K562 (cell line): Measurements from ENCODE around the gene CSTPP1. TPM values are rescaled to one million over a fixed set of nuclear protein-coding genes. Genes with fewer than 3 reads are reported as not detected.

ENCODE experiments used
- ATAC-seq: fragments of 200-7000 bp; cut with Tn5 transposase; 3 replicates; pipeline ENCODE4 v1.9.1; 2020; ENCODE audit warnings: moderate library complexity
- BruUV-seq: library from RNA; stranded (reverse); fragments of 400-500 nt; replicated peaks from 2 replicates; lab custom pipeline; 2021; lab: Mats Ljungman, UMichigan
- CTCF ChIA-PET: fragments of 300-600 bp; formaldehyde crosslinking; extraction: SDS; loops from one replicate; lab custom pipeline; 2021; ENCODE audit warnings: low intra/inter-chr PET ratio; lab: Yijun Ruan, JAX
- POLR2A ChIA-PET: fragments of 300-600, 350-650 bp; sonication (Branson Sonifier 250); formaldehyde crosslinking; extraction: SDS; loops from one replicate; lab custom pipeline; 2021; ENCODE audit warnings: antibody characterized with exemption, inconsistent platforms; lab: Yijun Ruan, JAX
- DNase-seq, 4 experiments: peaks; one replicate each; pipeline versions ENCODE4 v3.0.0 to v3.0.0-alpha.2; 2011 to 2018; ENCODE audit warnings: low spot score in 3 of 4, mixed read lengths in 3 of 4; ENCODE audit errors: extremely low read depth in 1 of 4
- FAIRE-seq: peaks from 2 replicates; lab custom pipeline; 2011; peaks lifted over from hg19 to GRCh38; lab: Jason Lieb, UNC
- H2AFZ ChIP-seq: 2 replicates; pipeline ENCODE4 v1.6.0; 2011; ENCODE audit warnings: low read depth, low read length, control low read depth, inconsistent platforms
- H3K27ac ChIP-seq: fragments of 200-600 bp; 3 replicates; pipeline ENCODE4 v1.8.0; 2011; ENCODE audit warnings: low read depth, mild to moderate bottlenecking, control low read depth, inconsistent platforms, low read length, moderate library complexity, mixed read lengths; ENCODE audit errors: extremely low read depth
- H3K27me3 ChIP-seq, 2 experiments: fragments of 300-600 bp in 1 of 2; 2 replicates in 1 of 2; 3 replicates in 1 of 2; pipeline versions ENCODE4 v1.6.0 to v1.8.0; 2011; ENCODE audit warnings: inconsistent platforms in 2 of 2, low read length in 2 of 2, mild to moderate bottlenecking in 1 of 2, mixed read lengths in 1 of 2, moderate library complexity in 1 of 2; ENCODE audit not compliant: control insufficient read depth in 2 of 2, insufficient read depth in 2 of 2
- H3K36me3 ChIP-seq: fragments of 300-600 bp; 3 replicates; pipeline ENCODE4 v1.8.0; 2011; ENCODE audit warnings: mild to moderate bottlenecking, low read length, inconsistent platforms; ENCODE audit not compliant: control insufficient read depth, insufficient read depth
- H3K4me1 ChIP-seq, 2 experiments: fragments of 200-600 bp in 1 of 2; replicated peaks in 1 of 2; 2 replicates in 1 of 2; 3 replicates in 1 of 2; pipeline versions ENCODE4 v1.5.1 to v1.8.0; 2011; ENCODE audit warnings: inconsistent platforms in 2 of 2, low read length in 2 of 2, mild to moderate bottlenecking in 1 of 2, mixed read lengths in 1 of 2, moderate library complexity in 1 of 2; ENCODE audit not compliant: control insufficient read depth in 2 of 2, insufficient read depth in 2 of 2
- H3K4me2 ChIP-seq: 2 replicates; pipeline ENCODE4 v1.6.1; 2011; ENCODE audit warnings: low read length, control low read depth, inconsistent platforms, mixed read lengths; ENCODE audit not compliant: insufficient read depth
- H3K4me3 ChIP-seq: fragments of 200-600 bp; sonication (generic), shearing (Covaris generic); 2 replicates; pipeline ENCODE4 v1.5.1; 2016; ENCODE audit warnings: control low read depth, inconsistent platforms
- H3K79me2 ChIP-seq: fragments of 200-600 bp; 3 replicates; pipeline ENCODE4 v1.8.0; 2011; ENCODE audit warnings: low read length, inconsistent platforms; ENCODE audit not compliant: control insufficient read depth, insufficient read depth
- H3K9ac ChIP-seq, 2 experiments: 2 replicates each; pipeline versions ENCODE4 v1.6.0 to v1.6.1; 2011; ENCODE audit warnings: low read depth in 2 of 2, low read length in 2 of 2, control low read depth in 1 of 2, inconsistent platforms in 1 of 2, mild to moderate bottlenecking in 1 of 2, mixed read lengths in 1 of 2; ENCODE audit not compliant: insufficient read depth in 1 of 2
- H3K9me1 ChIP-seq: one replicate; pipeline ENCODE4 v1.6.0; 2011; ENCODE audit warnings: inconsistent platforms, mild to moderate bottlenecking, low read length, moderate library complexity; ENCODE audit not compliant: control insufficient read depth, insufficient read depth
- H3K9me3 ChIP-seq: replicated peaks from 2 replicates; pipeline ENCODE4 v1.5.1; 2011; ENCODE audit warnings: low read depth, low read length, inconsistent platforms; ENCODE audit not compliant: control insufficient read depth, insufficient read depth
- H4K20me1 ChIP-seq: replicated peaks from 2 replicates; pipeline ENCODE4 v1.6.1; 2011; ENCODE audit warnings: low read length, inconsistent platforms, mixed read lengths; ENCODE audit not compliant: control insufficient read depth, insufficient read depth
- BRD4 ChIP-seq: fragments of 200-600 bp; sonication (generic); IDR thresholded peaks from 2 replicates; pipeline ENCODE4 v1.6.1; 2017; ENCODE audit warnings: inconsistent platforms
- EP300 ChIP-seq: IDR thresholded peaks from 2 replicates; pipeline ENCODE4 v1.6.1; 2012; ENCODE audit warnings: low read length, improper control_type of control experiment
- ESRRA ChIP-seq: fragments of 450-650 bp; IDR thresholded peaks from 2 replicates; pipeline ENCODE4 v1.6.1; 2014; ENCODE audit warnings: low read depth, mild to moderate bottlenecking, moderate library complexity, borderline replicate concordance
- MYC ChIP-seq, 2 experiments: fragments of 250-450 bp in 1 of 2; sonication (Bioruptor Pico) in 1 of 2; IDR thresholded peaks; 2 replicates each; pipeline versions ENCODE4 v1.5.1 to v1.6.1; 2012 to 2021; ENCODE audit warnings: low read depth in 2 of 2, borderline replicate concordance in 1 of 2, improper control_type of control experiment in 1 of 2, low read length in 1 of 2, mild to moderate bottlenecking in 1 of 2, moderate library complexity in 1 of 2
- PPARD ChIP-seq: fragments of 250-450 bp; sonication (Bioruptor Pico); IDR thresholded peaks from 2 replicates; pipeline ENCODE4 v1.8.0; 2022; ENCODE audit warnings: inconsistent platforms, mild to moderate bottlenecking, moderate library complexity
- TCFL5 ChIP-seq: fragments of 250-450 bp; sonication (Bioruptor Pico); conservative IDR thresholded peaks from 2 replicates; pipeline ENCODE4 v1.6.1; 2021; ENCODE audit warnings: mild to moderate bottlenecking, moderate library complexity, matching md5 sums
- ZNF224 ChIP-seq: sonication (generic); formaldehyde crosslinking; IDR thresholded peaks from 2 replicates; pipeline ENCODE4 v1.8.0; 2022; ENCODE audit warnings: mild to moderate bottlenecking, missing genetic modification reagents
- ZNF561 ChIP-seq: fragments of 450-650 bp; formaldehyde crosslinking; conservative IDR thresholded peaks from 2 replicates; pipeline ENCODE4 v1.4.0; 2020; ENCODE audit warnings: mild to moderate bottlenecking, moderate library complexity
- WGBS: fragments of 100-300 bp; shearing (Covaris generic); methylation state at CpG from one replicate; pipeline ENCODE4 v1.1.6; 2016; ENCODE audit warnings: low coverage, mixed read lengths; ENCODE audit not compliant: insufficient coverage; ENCODE audit errors: missing lambda C conversion rate; 5-methylcytosine and 5-hydroxymethylcytosine counted together
- in situ Hi-C: fragments of 300-500 bp; cut with MboI; formaldehyde crosslinking; loops from 4 replicates; pipeline ENCODE4 v1.15.0; 2018; ENCODE audit warnings: inconsistent platforms, mixed read lengths
- intact Hi-C: fragments of 100-400 bp; cut with micrococcal nuclease; formaldehyde crosslinking; loops from 2 replicates; pipeline ENCODE4 v1.14.2; 2022
- polyA plus RNA-seq, 8 experiments: library from polyadenylated mRNA; depleted of rRNA in 4 of 8; stranded (reverse) in 5 of 8; unstranded in 3 of 8; fragments of >200 nt; fragmentation: Nextera tagmentation in 2 of 8; fragmentation: Illumina TruSeq in 1 of 8; extraction: Ambion mirVana in 2 of 8; extraction: Trizol in 1 of 8; gene quantifications; 2 replicates each; pipeline versions ENCODE4 v1.2.1 to v1.2.3, GENCODE V29; 2011 to 2014; ENCODE audit warnings: inconsistent platforms in 1 of 8, missing spikeins in 1 of 8
- total RNA-seq, 7 experiments: library from RNA; depleted of rRNA in 6 of 7; stranded (reverse); fragments of >200 nt in 6 of 7; fragmentation: Illumina TruSeq in 2 of 7; extraction: Trizol in 2 of 7; gene quantifications; 2 replicates each; pipeline versions ENCODE4 v1.2.1 to v1.2.3, GENCODE V29; 2011 to 2021; ENCODE audit warnings: low replicate concordance in 1 of 7
- TF ChIP-seq, protein P1 (sequence below), 2 experiments: IDR thresholded peaks; 2 replicates each; pipeline ENCODE4 v1.6.1; 2012; ENCODE audit warnings: improper control_type of control experiment in 2 of 2, low read depth in 2 of 2, low read length in 2 of 2, borderline replicate concordance in 1 of 2
- TF ChIP-seq, protein P2 (sequence below), 3 experiments: IDR thresholded peaks in 2 of 3; conservative IDR thresholded peaks in 1 of 3; 2 replicates each; pipeline ENCODE4 v1.5.1; 2011 to 2012; ENCODE audit warnings: low read length in 3 of 3, mild to moderate bottlenecking in 3 of 3, control low read depth in 2 of 3, improper control_type of control experiment in 1 of 3, inconsistent platforms in 1 of 3, low read depth in 1 of 3, mixed read lengths in 1 of 3, moderate library complexity in 1 of 3; ENCODE audit not compliant: insufficient read depth in 2 of 3
- TF ChIP-seq, protein P3 (sequence below): sonication (generic); formaldehyde crosslinking; IDR thresholded peaks from 2 replicates; pipeline ENCODE4 v1.8.0; 2022; ENCODE audit warnings: mild to moderate bottlenecking, missing genetic modification reagents

CSTPP1 gene
- total and polyA plus RNA-seq, 9 of the 15 experiments (the other 6 are each of a cell fraction or from before 2014, with no cell fraction given) = 6.5 to 17.8 (median 9.2) TPM

DNA sequence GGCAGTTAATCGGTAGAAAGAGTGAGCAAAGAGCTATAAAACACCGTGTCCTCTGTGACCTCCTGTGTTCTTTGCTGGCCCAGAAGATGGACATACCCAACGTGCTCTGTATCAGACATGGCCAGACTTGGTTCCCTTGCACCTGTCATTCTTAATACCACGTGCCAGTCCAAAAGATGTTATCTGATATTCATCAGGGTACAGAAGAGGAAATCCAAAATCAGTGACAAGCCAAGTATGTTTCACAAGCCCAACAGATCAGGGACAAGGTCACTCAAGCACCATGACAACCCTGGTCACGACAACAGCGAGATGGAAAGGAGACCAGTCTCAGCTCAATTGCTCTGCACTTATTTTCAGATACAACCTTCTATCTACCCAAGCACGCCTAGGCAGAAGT is 21.7 kb upstream of the CSTPP1 start (continued):
- TF ChIP-seq EP300 (no peak), TCFL5 (no peak), PPARD (no peak), ZNF224 (CRISPR knock-in tag) (no peak), ESRRA (no peak)

DNA sequence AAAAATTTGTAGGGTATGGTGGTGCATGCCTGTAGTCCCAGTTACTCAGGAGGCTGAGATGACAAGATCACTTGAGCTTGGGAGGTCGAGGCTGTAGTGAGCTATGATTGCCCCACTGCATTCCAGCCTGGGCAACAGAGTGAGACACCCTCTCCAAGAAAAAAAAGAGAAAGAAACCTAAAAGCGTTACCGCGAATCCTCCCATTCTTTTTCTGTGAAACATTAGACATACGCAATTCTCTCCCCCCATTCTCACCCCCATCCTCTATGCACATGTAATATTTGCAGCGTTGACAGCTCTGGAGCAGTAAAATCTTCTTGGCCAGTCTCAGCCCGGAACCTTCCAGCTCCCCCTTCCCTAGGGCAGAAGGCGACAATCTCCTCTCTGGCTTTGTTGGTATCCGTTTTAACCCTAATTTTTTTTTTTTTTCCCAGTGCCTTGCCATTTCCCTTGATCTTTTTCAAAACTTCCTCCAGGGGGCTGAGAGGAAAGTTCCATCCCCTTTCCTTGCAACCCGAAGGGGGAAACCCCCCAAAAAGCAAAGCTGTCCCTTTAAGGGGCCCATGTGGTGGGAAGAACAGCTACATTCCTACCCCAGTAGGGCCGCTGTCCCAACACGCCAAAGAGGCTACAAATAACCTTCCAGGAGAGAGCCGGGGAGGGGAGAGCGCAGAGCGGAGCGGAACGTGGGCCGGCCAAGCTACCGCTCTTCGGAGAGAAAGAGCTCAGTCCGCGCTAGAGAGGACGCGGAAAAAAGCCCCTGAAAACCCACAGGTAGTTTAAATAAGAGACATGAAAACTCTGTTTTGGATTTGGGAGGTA is 20.1 kb upstream of the CSTPP1 start:
- no peak overlapping the region for H3K9ac ChIP-seq
- no TSS peak for BruUV-seq
- 6% methylated on average over 18 of the region's 24 CpGs for whole genome bisulfite sequencing
- ChIA-PET CTCF (no interaction called here), POLR2A (interaction anchor here (0.5 to 1.5 kb wide), 7 partner anchors 9 to 379 kb away, joined by 3 to 7 read pairs (median 3); no protein-coding TSS in a partner anchor)
- no peaks in the 10 kb centered on the region for H3K9me1 ChIP-seq
- H4K20me1 ChIP-seq = no peaks in the 10 kb centered on the region
- H3K79me2 ChIP-seq = no peaks in the 10 kb centered on the region
- no peaks in the 10 kb centered on the region for H3K9me3 ChIP-seq
- peaks cover 43 to 51% of the 10 kb centered on the region in 2 experiments for H3K27me3 ChIP-seq
- ATAC-seq (peak; percentile 46), DNase-seq (peak; percentile 24 to 51 (median 46)), FAIRE-seq (no peak)
- H3K4me1 ChIP-seq = peaks cover 0 to 18% of the 10 kb centered on the region in 2 experiments; a peak in 3 of 5 replicates
- no peaks in the 10 kb centered on the region for H3K36me3 ChIP-seq
- intact Hi-C loops = no loop called here
- no peak overlapping the region for H3K4me3 ChIP-seq
- in situ Hi-C loops = no loop called here
- H3K27ac ChIP-seq = no peak overlapping the region
- H2AFZ ChIP-seq = peak overlapping the region; percentile 48; the same call in 1 of the 2 replicates
- H3K4me2 ChIP-seq = no peak overlapping the region; the same call in 1 of the 2 replicates
- TF ChIP-seq, protein P1, sequence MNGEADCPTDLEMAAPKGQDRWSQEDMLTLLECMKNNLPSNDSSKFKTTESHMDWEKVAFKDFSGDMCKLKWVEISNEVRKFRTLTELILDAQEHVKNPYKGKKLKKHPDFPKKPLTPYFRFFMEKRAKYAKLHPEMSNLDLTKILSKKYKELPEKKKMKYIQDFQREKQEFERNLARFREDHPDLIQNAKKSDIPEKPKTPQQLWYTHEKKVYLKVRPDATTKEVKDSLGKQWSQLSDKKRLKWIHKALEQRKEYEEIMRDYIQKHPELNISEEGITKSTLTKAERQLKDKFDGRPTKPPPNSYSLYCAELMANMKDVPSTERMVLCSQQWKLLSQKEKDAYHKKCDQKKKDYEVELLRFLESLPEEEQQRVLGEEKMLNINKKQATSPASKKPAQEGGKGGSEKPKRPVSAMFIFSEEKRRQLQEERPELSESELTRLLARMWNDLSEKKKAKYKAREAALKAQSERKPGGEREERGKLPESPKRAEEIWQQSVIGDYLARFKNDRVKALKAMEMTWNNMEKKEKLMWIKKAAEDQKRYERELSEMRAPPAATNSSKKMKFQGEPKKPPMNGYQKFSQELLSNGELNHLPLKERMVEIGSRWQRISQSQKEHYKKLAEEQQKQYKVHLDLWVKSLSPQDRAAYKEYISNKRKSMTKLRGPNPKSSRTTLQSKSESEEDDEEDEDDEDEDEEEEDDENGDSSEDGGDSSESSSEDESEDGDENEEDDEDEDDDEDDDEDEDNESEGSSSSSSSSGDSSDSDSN (IDR thresholded peaks at IDR 0.05; ENCODE audit: borderline replicate concordance in 1 of 2, low read depth in 2 of 2, low read length in 2 of 2) = peak; percentile 22 to 77; a peak in 1 of 4 replicates
- TF ChIP-seq ZNF561 (CRISPR knock-in tag) (no peak), BRD4 (no peak), MYC (IDR thresholded peaks at IDR 0.05; ENCODE audit: low read depth, low read length) (0 out of 2 replicates have a peak, but pooled peaks have one; percentile 12), MYC (CRISPR knock-in tag; IDR thresholded peaks at IDR 0.05; ENCODE audit: borderline replicate concordance, low read depth) (no peak)
- TF ChIP-seq, protein P2, sequence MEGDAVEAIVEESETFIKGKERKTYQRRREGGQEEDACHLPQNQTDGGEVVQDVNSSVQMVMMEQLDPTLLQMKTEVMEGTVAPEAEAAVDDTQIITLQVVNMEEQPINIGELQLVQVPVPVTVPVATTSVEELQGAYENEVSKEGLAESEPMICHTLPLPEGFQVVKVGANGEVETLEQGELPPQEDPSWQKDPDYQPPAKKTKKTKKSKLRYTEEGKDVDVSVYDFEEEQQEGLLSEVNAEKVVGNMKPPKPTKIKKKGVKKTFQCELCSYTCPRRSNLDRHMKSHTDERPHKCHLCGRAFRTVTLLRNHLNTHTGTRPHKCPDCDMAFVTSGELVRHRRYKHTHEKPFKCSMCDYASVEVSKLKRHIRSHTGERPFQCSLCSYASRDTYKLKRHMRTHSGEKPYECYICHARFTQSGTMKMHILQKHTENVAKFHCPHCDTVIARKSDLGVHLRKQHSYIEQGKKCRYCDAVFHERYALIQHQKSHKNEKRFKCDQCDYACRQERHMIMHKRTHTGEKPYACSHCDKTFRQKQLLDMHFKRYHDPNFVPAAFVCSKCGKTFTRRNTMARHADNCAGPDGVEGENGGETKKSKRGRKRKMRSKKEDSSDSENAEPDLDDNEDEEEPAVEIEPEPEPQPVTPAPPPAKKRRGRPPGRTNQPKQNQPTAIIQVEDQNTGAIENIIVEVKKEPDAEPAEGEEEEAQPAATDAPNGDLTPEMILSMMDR (IDR thresholded peaks at IDR 0.05 in 2 of 3, conservative IDR thresholded peaks at IDR 0.05 in 1 of 3; ENCODE audit: insufficient read depth in 2 of 3, low read depth in 1 of 3, low read length in 3 of 3) = peak; percentile 2 to 19 (median 15); a peak in 2 of 6 replicates
- TF ChIP-seq, protein P3, sequence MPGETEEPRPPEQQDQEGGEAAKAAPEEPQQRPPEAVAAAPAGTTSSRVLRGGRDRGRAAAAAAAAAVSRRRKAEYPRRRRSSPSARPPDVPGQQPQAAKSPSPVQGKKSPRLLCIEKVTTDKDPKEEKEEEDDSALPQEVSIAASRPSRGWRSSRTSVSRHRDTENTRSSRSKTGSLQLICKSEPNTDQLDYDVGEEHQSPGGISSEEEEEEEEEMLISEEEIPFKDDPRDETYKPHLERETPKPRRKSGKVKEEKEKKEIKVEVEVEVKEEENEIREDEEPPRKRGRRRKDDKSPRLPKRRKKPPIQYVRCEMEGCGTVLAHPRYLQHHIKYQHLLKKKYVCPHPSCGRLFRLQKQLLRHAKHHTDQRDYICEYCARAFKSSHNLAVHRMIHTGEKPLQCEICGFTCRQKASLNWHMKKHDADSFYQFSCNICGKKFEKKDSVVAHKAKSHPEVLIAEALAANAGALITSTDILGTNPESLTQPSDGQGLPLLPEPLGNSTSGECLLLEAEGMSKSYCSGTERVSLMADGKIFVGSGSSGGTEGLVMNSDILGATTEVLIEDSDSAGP (CRISPR knock-in tag) = peak; percentile 83
